Stomach smooth muscle (tissue), 2 donors: ENCODE data around the gene ZFYVE28.
"Not testable (repeated sequence)": the region's sequence is repeated elsewhere in the genome, so short reads cannot be mapped to it uniquely, and the experiment has no call there.

Source experiments
- H3K27ac ChIP-seq: one replicate; pipeline ENCODE4 v1.7.0; 2013; ENCODE audit warnings: mild to moderate bottlenecking, low read length, inconsistent platforms
- H3K27me3 ChIP-seq, 2 donors: one replicate each; pipeline ENCODE4 v1.7.0; 2013; ENCODE audit warnings: low read length in 2 of 2; ENCODE audit not compliant: insufficient read depth in 2 of 2, control insufficient read depth in 1 of 2
- H3K36me3 ChIP-seq, 2 donors: one replicate each; pipeline ENCODE4 v1.7.0; 2013; ENCODE audit warnings: low read length in 2 of 2; ENCODE audit not compliant: control insufficient read depth in 2 of 2, insufficient read depth in 2 of 2
- H3K4me1 ChIP-seq: one replicate; pipeline ENCODE4 v1.7.0; 2013; ENCODE audit warnings: low read length; ENCODE audit not compliant: control insufficient read depth, insufficient read depth
- H3K4me3 ChIP-seq, 2 donors: one replicate each; pipeline ENCODE4 v1.7.0; 2013; ENCODE audit warnings: low read length in 2 of 2
- H3K9ac ChIP-seq, 2 donors: one replicate each; pipeline ENCODE4 v1.7.0; 2013; ENCODE audit warnings: low read length in 2 of 2, mild to moderate bottlenecking in 1 of 2
- H3K9me3 ChIP-seq, 2 donors: one replicate each; pipeline ENCODE4 v1.7.0; 2013; ENCODE audit warnings: low read length in 2 of 2; ENCODE audit not compliant: control insufficient read depth in 2 of 2
- donor health status: healthy.
- donor health status: Pancreatic carcinoma.

Gene ZFYVE28

DNA sequence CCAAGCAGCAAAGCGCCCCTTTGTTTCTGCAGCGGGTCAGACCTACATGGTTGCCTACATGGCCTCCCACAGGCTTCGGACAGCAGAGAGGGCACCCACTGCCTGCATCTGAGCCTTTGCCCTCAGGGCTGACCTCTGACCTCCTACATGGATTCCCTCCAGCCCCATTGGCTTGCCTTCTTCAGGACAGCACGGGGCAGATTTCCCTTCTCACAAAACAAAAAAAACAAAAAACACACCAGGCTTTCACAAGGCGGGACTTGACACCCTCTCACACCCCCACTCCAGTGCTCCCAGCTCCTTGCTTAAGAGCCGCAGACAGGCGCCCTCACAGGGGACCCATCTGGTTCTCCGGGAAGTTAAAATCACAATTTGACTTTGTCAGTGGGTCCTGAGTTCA, 32.9 kb downstream of the ZFYVE28 start:
- H3K36me3 ChIP-seq = no peaks in the 10 kb centered on the region
- H3K9me3 ChIP-seq = no peaks in the 10 kb centered on the region
- H3K27me3 ChIP-seq = peaks cover 0 to 2% of the 10 kb centered on the region in 2 donors

DNA sequence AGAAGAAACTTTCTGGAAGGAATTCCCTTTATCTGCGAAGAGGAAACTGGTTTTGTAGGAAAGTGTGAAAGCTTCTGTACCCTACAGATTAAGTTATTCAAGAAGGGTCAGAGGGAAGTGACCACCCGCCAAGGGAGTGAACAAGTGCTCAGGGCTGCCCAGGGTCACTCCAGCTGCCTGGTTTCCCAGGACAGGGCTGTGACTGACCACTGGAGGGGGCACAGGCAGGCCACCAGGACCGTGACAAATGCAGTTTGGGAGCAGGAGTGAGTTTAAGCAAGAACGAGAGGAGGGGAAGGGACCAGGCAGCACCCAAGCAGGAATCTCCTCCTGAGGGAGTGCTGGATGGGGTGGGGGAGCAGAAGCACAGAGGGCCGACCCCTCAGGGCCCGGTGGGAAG, 34.2 kb downstream of the ZFYVE28 start:
- H3K4me1 ChIP-seq = no peaks in the 10 kb centered on the region
- H3K36me3 ChIP-seq = no peaks in the 10 kb centered on the region
- H3K9ac ChIP-seq = no peak overlapping the region
- H3K4me3 ChIP-seq = no peak overlapping the region
- no peaks in the 10 kb centered on the region for H3K27me3 ChIP-seq
- no peaks in the 10 kb centered on the region for H3K9me3 ChIP-seq
- no peak overlapping the region for H3K27ac ChIP-seq

More for the DNA sequence above, 32.9 kb downstream of the ZFYVE28 start:
- Histone ChIP-seq H3K4me3 (no peak overlapping the region), H3K9ac (no peak overlapping the region), H3K27ac (no peak overlapping the region), H3K4me1 (no peaks in the 10 kb centered on the region)

DNA sequence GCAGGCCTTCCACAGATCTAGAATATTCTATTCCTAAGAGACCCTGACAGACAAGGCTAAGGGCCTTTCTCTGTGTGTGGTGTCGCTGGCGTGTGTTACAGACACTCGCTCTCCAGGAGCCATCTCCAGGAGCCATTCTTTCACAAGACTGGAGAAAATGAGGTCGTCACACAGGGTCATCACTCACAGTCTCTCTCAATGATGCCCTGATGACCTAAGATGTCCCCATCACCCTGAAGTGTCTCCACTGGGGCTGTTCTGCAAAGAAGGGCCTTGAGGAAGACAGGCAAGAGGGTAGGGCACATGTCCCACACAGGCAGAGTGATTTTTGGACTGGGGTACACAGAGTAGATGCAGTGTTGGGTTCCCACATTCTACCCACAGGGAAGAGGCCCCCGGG, 34.7 kb downstream of the ZFYVE28 start:
- no peaks in the 10 kb centered on the region for H3K4me1 ChIP-seq
- no peak overlapping the region for H3K4me3 ChIP-seq
- H3K9me3 ChIP-seq = no peaks in the 10 kb centered on the region
- H3K9ac ChIP-seq = no peak overlapping the region
- H3K27me3 ChIP-seq = no peaks in the 10 kb centered on the region
- no peaks in the 10 kb centered on the region for H3K36me3 ChIP-seq
- no peak overlapping the region for H3K27ac ChIP-seq

DNA sequence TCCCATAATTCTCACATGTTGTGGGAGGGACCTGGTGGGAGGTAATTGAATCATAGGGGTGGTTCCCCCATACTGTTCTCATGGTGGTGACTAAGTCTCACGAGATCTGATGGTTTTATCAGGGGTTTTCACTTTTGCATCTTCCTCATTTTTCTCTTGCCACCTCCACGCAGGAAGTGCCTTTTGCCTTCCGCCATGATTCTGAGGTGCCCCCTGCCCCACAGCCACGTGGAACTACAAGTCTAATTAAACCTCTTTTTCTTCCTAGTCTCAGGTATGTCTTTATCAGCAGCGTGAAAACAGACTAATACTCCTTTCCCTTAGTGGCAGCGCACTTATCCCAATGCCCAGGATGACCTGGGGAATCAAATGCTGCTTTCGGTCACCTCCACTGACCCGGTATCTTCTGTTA, 35.2 kb downstream of the ZFYVE28 start:
- H3K27ac ChIP-seq, H3K9me3 ChIP-seq, H3K36me3 ChIP-seq, H3K9ac ChIP-seq, H3K4me1 ChIP-seq, H3K4me3 ChIP-seq, H3K27me3 ChIP-seq: not testable (repeated sequence)

DNA sequence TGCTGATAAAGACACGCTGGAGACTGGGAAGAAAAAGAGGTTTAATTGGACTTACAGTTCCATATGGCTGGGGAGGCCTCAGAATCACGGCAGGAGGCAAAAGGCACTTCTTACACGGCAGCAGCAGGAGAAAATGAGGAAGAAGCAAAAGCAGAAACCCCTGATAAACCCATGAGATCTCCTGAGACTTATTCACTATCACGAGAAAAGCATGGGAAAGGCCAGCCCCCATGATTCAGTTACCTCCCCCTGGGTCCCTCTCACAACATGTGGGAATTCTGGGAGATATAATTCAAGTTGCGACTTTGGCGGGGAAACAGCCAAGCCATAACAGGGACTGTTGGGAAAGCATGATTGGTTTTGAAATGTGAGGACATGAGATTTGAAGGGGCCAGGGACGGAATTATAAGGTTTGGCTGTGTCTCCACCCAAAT, 35.7 kb downstream of the ZFYVE28 start:
- H3K9ac ChIP-seq, H3K4me3 ChIP-seq, H3K4me1 ChIP-seq, H3K36me3 ChIP-seq, H3K27me3 ChIP-seq, H3K9me3 ChIP-seq, H3K27ac ChIP-seq: not testable (repeated sequence)

GRCh38 chr4:2380589-2380988, 37.9 kb downstream of the ZFYVE28 start:
- H3K27ac ChIP-seq, H3K9me3 ChIP-seq, H3K4me3 ChIP-seq, H3K36me3 ChIP-seq, H3K4me1 ChIP-seq, H3K27me3 ChIP-seq, H3K9ac ChIP-seq: not testable (repeated sequence)

DNA sequence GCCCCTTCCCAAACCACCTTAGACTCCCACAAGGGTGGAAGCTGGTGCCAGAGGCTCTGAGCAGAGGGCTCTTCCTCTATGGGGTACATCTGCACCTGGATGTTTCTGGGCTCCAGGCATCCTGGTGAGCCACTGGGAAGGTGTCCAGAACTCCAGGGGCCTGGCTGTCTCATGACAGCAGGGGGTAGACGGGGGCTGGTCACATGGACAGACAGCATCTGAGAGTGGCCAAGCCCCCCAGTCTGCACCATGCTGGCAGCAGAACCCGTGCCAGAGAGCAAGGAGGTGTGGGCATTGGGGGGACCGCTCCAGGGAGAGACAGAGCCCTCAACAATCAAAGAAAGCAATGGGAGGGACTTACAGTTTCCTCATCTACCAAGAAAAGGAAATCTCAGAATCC, 39.5 kb downstream of the ZFYVE28 start:
- no peaks in the 10 kb centered on the region for H3K36me3 ChIP-seq
- no peaks in the 10 kb centered on the region for H3K4me1 ChIP-seq
- H3K4me3 ChIP-seq = no peak overlapping the region
- no peak overlapping the region for H3K9ac ChIP-seq
- no peak overlapping the region for H3K27ac ChIP-seq
- no peaks in the 10 kb centered on the region for H3K9me3 ChIP-seq
- H3K27me3 ChIP-seq = no peaks in the 10 kb centered on the region

DNA sequence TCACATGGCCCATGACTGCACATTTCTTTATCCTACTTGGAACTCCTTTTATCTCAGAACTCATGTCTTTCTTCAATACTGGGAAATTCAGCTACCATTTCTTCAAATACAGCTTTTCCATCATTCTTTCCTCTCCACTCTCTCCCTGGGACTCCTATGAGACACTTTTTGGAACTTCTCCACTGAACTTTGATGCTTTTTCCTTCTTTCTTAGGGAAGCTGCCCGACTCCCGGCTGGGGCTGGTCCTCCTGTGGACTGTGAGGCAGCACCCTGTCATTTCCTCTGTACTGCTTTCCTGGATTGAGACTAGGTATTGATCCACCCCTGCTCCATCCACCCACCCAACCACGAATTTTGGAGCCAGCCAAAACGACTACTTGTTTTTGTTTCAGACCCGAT, 40.0 kb downstream of the ZFYVE28 start:
- no peaks in the 10 kb centered on the region for H3K9me3 ChIP-seq
- H3K27me3 ChIP-seq = no peaks in the 10 kb centered on the region
- H3K4me3 ChIP-seq = no peak overlapping the region
- H3K4me1 ChIP-seq = no peaks in the 10 kb centered on the region
- no peak overlapping the region for H3K9ac ChIP-seq
- no peak overlapping the region for H3K27ac ChIP-seq
- H3K36me3 ChIP-seq = no peaks in the 10 kb centered on the region

GRCh38 chr4:2377241-2377640, 41.2 kb downstream of the ZFYVE28 start:
- no peaks in the 10 kb centered on the region for H3K9me3 ChIP-seq

GRCh38 chr4:2375427-2375826, 43.0 kb downstream of the ZFYVE28 start:
- H3K4me1 ChIP-seq = no peaks in the 10 kb centered on the region
- no peaks in the 10 kb centered on the region for H3K36me3 ChIP-seq
- no peak overlapping the region for H3K4me3 ChIP-seq
- H3K9me3 ChIP-seq = no peaks in the 10 kb centered on the region
- no peaks in the 10 kb centered on the region for H3K27me3 ChIP-seq
- no peak overlapping the region for H3K9ac ChIP-seq
- no peak overlapping the region for H3K27ac ChIP-seq

More at GRCh38 chr4:2377241-2377640, 41.2 kb downstream of the ZFYVE28 start:
- Histone ChIP-seq H3K36me3 (no peaks in the 10 kb centered on the region), H3K4me3 (no peak overlapping the region), H3K27me3 (no peaks in the 10 kb centered on the region), H3K4me1 (no peaks in the 10 kb centered on the region), H3K27ac (no peak overlapping the region), H3K9ac (no peak overlapping the region)

- Histone ChIP-seq H3K27ac (no peak overlapping the region), H3K27me3 (no peaks in the 10 kb centered on the region), H3K4me1 (no peaks in the 10 kb centered on the region), H3K9ac (no peak overlapping the region), H3K4me3 (no peak overlapping the region), H3K9me3 (peaks cover under 1 to 8% of the 10 kb centered on the region in 2 donors), H3K36me3 (no peaks in the 10 kb centered on the region)
Measured at GRCh38 chr4:2373532-2373931, 44.9 kb downstream of the ZFYVE28 start.
